Measurements from ENCODE around the gene FUT1.

Gene FUT1

GRCh38 chr19:48746110-48746509 is 6.3 kb downstream of the FUT1 start:
- Histone ChIP-seq H3K9ac (ENCODE audit: low read depth, low read length, poor library complexity, severe bottlenecking) (no peak overlapping the region), H4K20me1 (ENCODE audit: insufficient read depth, low read length, poor library complexity, severe bottlenecking) (no peaks in the 10 kb centered on the region), H3K79me2 (ENCODE audit: insufficient read depth, low read length) (no peaks in the 10 kb centered on the region), H3K27me3 (ENCODE audit: insufficient read depth, low read length, poor library complexity, severe bottlenecking) (no peaks in the 10 kb centered on the region), H3F3A (ENCODE audit: low read depth) (no peaks in the 10 kb centered on the region), H2AFZ (ENCODE audit: low read length) (no peak overlapping the region), H3K9me3 (ENCODE audit: insufficient read depth, low read depth, low read length) (no peaks in the 10 kb centered on the region), H3K4me2 (ENCODE audit: low read depth, low read length, poor library complexity, severe bottlenecking) (no peak overlapping the region), H3K9me2 (replicated peaks; ENCODE audit: low read depth, low read length) (no peaks in the 10 kb centered on the region), H3K4me1 (ENCODE audit: insufficient read depth, low read length, poor library complexity, severe bottlenecking) (peaks cover 5% of the 10 kb centered on the region), H3K4me3 (ENCODE audit: low read length, poor library complexity, severe bottlenecking) (no peak overlapping the region), H3K36me3 (ENCODE audit: insufficient read depth, low read length) (no peaks in the 10 kb centered on the region)
- TF ChIP-seq CTCF (conservative IDR thresholded peaks at IDR 0.05; ENCODE audit: low read length) (no peak), EZH2phosphoT487 (IDR thresholded peaks at IDR 0.05; ENCODE audit: borderline replicate concordance) (no peak)

- Histone ChIP-seq H3K4me2 (ENCODE audit: low read depth, low read length, poor library complexity, severe bottlenecking) (peak overlapping the region; percentile 54), H2AFZ (ENCODE audit: low read length) (peak overlapping the region; percentile 92)
Measured at GRCh38 chr19:48745208-48745995, 7.0 kb downstream of the FUT1 start.

GRCh38 chr19:48742096-48742495 is 10.3 kb downstream of the FUT1 start:
- H3K27me3 ChIP-seq (ENCODE audit: insufficient read depth, low read length, poor library complexity, severe bottlenecking) = no peaks in the 10 kb centered on the region
- H4K20me1 ChIP-seq (ENCODE audit: insufficient read depth, low read length, poor library complexity, severe bottlenecking) = no peaks in the 10 kb centered on the region
- H3K9me2 ChIP-seq (replicated peaks; ENCODE audit: low read depth, low read length) = no peaks in the 10 kb centered on the region
- no peak overlapping the region for H2AFZ ChIP-seq (ENCODE audit: low read length)
- no peaks in the 10 kb centered on the region for H3K9me3 ChIP-seq (ENCODE audit: insufficient read depth, low read depth, low read length)
- H3K9ac ChIP-seq (ENCODE audit: low read depth, low read length, poor library complexity, severe bottlenecking) = no peak overlapping the region
- no peaks in the 10 kb centered on the region for H3F3A ChIP-seq (ENCODE audit: low read depth)
- H3K79me2 ChIP-seq (ENCODE audit: insufficient read depth, low read length) = no peaks in the 10 kb centered on the region
- no peaks in the 10 kb centered on the region for H3K36me3 ChIP-seq (ENCODE audit: insufficient read depth, low read length)
- no peak for TF ChIP-seq CTCF (conservative IDR thresholded peaks at IDR 0.05; ENCODE audit: low read length)
- no peak for TF ChIP-seq EZH2phosphoT487 (IDR thresholded peaks at IDR 0.05; ENCODE audit: borderline replicate concordance)
- H3K4me3 ChIP-seq (ENCODE audit: low read length, poor library complexity, severe bottlenecking) = no peak overlapping the region
- H3K4me2 ChIP-seq (ENCODE audit: low read depth, low read length, poor library complexity, severe bottlenecking) = no peak overlapping the region
- H3K4me1 ChIP-seq (ENCODE audit: insufficient read depth, low read length, poor library complexity, severe bottlenecking) = peaks cover 21% of the 10 kb centered on the region

More at GRCh38 chr19:48745208-48745995, 7.0 kb downstream of the FUT1 start:
- Histone ChIP-seq H3K4me1 (ENCODE audit: insufficient read depth, low read length, poor library complexity, severe bottlenecking) (peaks cover 6% of the 10 kb centered on the region), H3K9ac (ENCODE audit: low read depth, low read length, poor library complexity, severe bottlenecking) (peak overlapping the region; percentile 33), H3K36me3 (ENCODE audit: insufficient read depth, low read length) (no peaks in the 10 kb centered on the region), H3K79me2 (ENCODE audit: insufficient read depth, low read length) (no peaks in the 10 kb centered on the region), H3F3A (ENCODE audit: low read depth) (no peaks in the 10 kb centered on the region), H4K20me1 (ENCODE audit: insufficient read depth, low read length, poor library complexity, severe bottlenecking) (no peaks in the 10 kb centered on the region), H3K27me3 (ENCODE audit: insufficient read depth, low read length, poor library complexity, severe bottlenecking) (no peaks in the 10 kb centered on the region), H3K4me3 (ENCODE audit: low read length, poor library complexity, severe bottlenecking) (peak overlapping the region; percentile 34), H3K9me2 (replicated peaks; ENCODE audit: low read depth, low read length) (no peaks in the 10 kb centered on the region), H3K9me3 (ENCODE audit: insufficient read depth, low read depth, low read length) (no peaks in the 10 kb centered on the region)
- TF ChIP-seq CTCF (conservative IDR thresholded peaks at IDR 0.05; ENCODE audit: low read length) (no peak), EZH2phosphoT487 (IDR thresholded peaks at IDR 0.05; ENCODE audit: borderline replicate concordance) (no peak)

Measured in Loucy (cell line).